OCI-LY3 (cell line): ENCODE data around the gene NDUFAF8.

Experiments
- CTCF ChIP-seq: fragments of 200-600, 300-600 bp; sonication (generic); IDR thresholded peaks from 2 replicates; pipeline ENCODE4 v1.5.1; 2014; ENCODE audit warnings: antibody characterized with exemption, low read length, low read depth
- EZH2phosphoT487 ChIP-seq: fragments of 200-600 bp; shearing (Covaris generic); IDR thresholded peaks from 2 replicates; pipeline ENCODE4 v1.6.1; 2018; ENCODE audit warnings: antibody characterized with exemption, mixed run types, low read depth

- no peak for TF ChIP-seq CTCF
- no peak for TF ChIP-seq EZH2phosphoT487
Measured at GRCh38 chr17:81245665-81246342, 6.7 kb downstream of the NDUFAF8 start.
